Left lung (tissue), 14 donors: Measurements from ENCODE around the gene SEC22C. TPM values are rescaled to one million over a fixed set of nuclear protein-coding genes. Genes with fewer than 3 reads are reported as not detected.

Source experiments
- ATAC-seq: fragments of 200-7000 bp; cut with Tn5 transposase; one replicate; pipeline ENCODE4 v1.9.1; 2020; ENCODE audit warnings: moderate library complexity
- DNase-seq, 4 donors: peaks; one replicate each; pipeline ENCODE4 v3.0.0-alpha.2; 2013 to 2020
- H3K27ac ChIP-seq, 2 donors: fragments of 200-600 bp; sonication (generic) in 1 of 2; one replicate each; pipeline versions ENCODE4 v1.5.0 to v1.8.0; 2020 to 2021
- H3K27me3 ChIP-seq, 2 donors: fragments of 200-600 bp; sonication (generic) in 1 of 2; one replicate each; pipeline versions ENCODE4 v1.5.0 to v1.8.0; 2020 to 2021
- H3K36me3 ChIP-seq, 2 donors: fragments of 200-600 bp; sonication (generic) in 1 of 2; one replicate each; pipeline versions ENCODE4 v1.5.0 to v1.8.0; 2020 to 2021
- H3K4me1 ChIP-seq, 2 donors: fragments of 200-600 bp; one replicate each; pipeline ENCODE4 v1.8.0; 2021
- H3K4me3 ChIP-seq, 2 donors: fragments of 200-600 bp; sonication (generic) in 1 of 2; one replicate each; pipeline versions ENCODE4 v1.5.0 to v1.8.0; 2020 to 2021; ENCODE audit warnings: mild to moderate bottlenecking in 1 of 2
- H3K9me3 ChIP-seq, 2 donors: fragments of 200-600 bp; sonication (generic) in 1 of 2; one replicate each; pipeline versions ENCODE4 v1.5.0 to v1.8.0; 2020 to 2021
- intact Hi-C, 2 donors: fragments of 100-400 bp; cut with DNase I; formaldehyde crosslinking; loops; one replicate each; pipeline versions ENCODE4 v1.11.2 to v1.14.2; 2022
- long read RNA-seq, 12 donors: library from polyadenylated mRNA in 2 of 12; unstranded in 2 of 12; transcript quantifications; one replicate each; pipeline ENCODE4 v2.0.0 and lab custom pipeline, GENCODE V29; 2019 to 2026
- polyA plus RNA-seq, 6 donors: library from polyadenylated mRNA; unstranded; fragments of 120-200 nt; gene quantifications; one replicate each; pipeline ENCODE4 v1.2.1, GENCODE V29; 2013; ENCODE audit not compliant: insufficient read length in 6 of 6
- total RNA-seq, 2 donors: library from RNA; stranded (reverse); fragmentation: NEBNext Ultra II Directional; extraction: Animal tissue kit (Norgen Biotek cat#: 25700); gene quantifications; one replicate each; pipeline ENCODE4 v1.2.1, GENCODE V29; 2021
- TF ChIP-seq, protein P1 (sequence below), 2 donors: fragments of 200-600 bp; sonication (generic) in 1 of 2; IDR thresholded peaks; one replicate each; pipeline versions ENCODE4 v1.5.0 to v1.8.0; 2021; ENCODE audit warnings: antibody characterized with exemption in 2 of 2
- donor health status: DM: no; HTN: yes; CAD: no.
- donor health status: DM: no; HTN: no; CAD: no.

SEC22C gene, protein sequence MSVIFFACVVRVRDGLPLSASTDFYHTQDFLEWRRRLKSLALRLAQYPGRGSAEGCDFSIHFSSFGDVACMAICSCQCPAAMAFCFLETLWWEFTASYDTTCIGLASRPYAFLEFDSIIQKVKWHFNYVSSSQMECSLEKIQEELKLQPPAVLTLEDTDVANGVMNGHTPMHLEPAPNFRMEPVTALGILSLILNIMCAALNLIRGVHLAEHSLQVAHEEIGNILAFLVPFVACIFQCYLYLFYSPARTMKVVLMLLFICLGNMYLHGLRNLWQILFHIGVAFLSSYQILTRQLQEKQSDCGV
- total RNA-seq (10 to 100 TPM; 48.9 to 55.2 TPM), polyA plus RNA-seq (10 to 100 TPM; 40.9 to 50.6 (median 43.9) TPM)
- long read RNA-seq, donor 1, full-length matches to known transcripts: 12 of 399 reads
- long read RNA-seq, donor 1, partial matches to known transcripts: 379 of 399 reads
- long read RNA-seq, donor 1, other reads (novel, unspliced or antisense): 8 of 399 reads
- long read RNA-seq, donor 2, transcript SEC22C-202 (7 exons, 1,608 nt): major isoform, 5 of 162 reads
- long read RNA-seq, donor 2, partial matches to known transcripts: 154 of 162 reads
- long read RNA-seq, donor 2, other reads (novel, unspliced or antisense): 0 of 162 reads
- long read RNA-seq, donor 3, partial matches to known transcripts: 86 of 92 reads
- long read RNA-seq, donor 3, other reads (novel, unspliced or antisense): 0 of 92 reads
- long read RNA-seq, donor 4, transcript SEC22C-202 (7 exons, 1,608 nt): major isoform, 15 of 27 reads
- long read RNA-seq, donor 4, partial matches to known transcripts: 1 of 27 reads
- long read RNA-seq, donor 4, other reads (novel, unspliced or antisense): 8 of 27 reads
- long read RNA-seq, donor 5, transcript SEC22C-202 (7 exons, 1,608 nt): major isoform, 5 of 111 reads
- long read RNA-seq, donor 5, partial matches to known transcripts: 103 of 111 reads
- long read RNA-seq, donor 5, other reads (novel, unspliced or antisense): 0 of 111 reads
- long read RNA-seq, donor 6, transcript SEC22C-202 (7 exons, 1,608 nt): major isoform, 7 of 11 reads
- long read RNA-seq, donor 6, partial matches to known transcripts: 0 of 11 reads
- long read RNA-seq, donor 6, other reads (novel, unspliced or antisense): 0 of 11 reads
- long read RNA-seq, donor 7, partial matches to known transcripts: 0 of 5 reads
- long read RNA-seq, donor 7, other reads (novel, unspliced or antisense): 0 of 5 reads
- long read RNA-seq, donor 8, transcript SEC22C-202 (7 exons, 1,608 nt): major isoform, 6 of 6 reads
- long read RNA-seq, donor 8, partial matches to known transcripts: 0 of 6 reads
- long read RNA-seq, donor 8, other reads (novel, unspliced or antisense): 0 of 6 reads
- long read RNA-seq, donor 9: 0 reads
- long read RNA-seq, donor 10, transcript SEC22C-202 (7 exons, 1,608 nt): major isoform, 9 of 15 reads
- long read RNA-seq, donor 10, partial matches to known transcripts: 0 of 15 reads
- long read RNA-seq, donor 10, other reads (novel, unspliced or antisense): 3 of 15 reads
- long read RNA-seq, donor 11, transcript SEC22C-202 (7 exons, 1,608 nt): major isoform, 5 of 169 reads
- long read RNA-seq, donor 11, partial matches to known transcripts: 160 of 169 reads
- long read RNA-seq, donor 11, other reads (novel, unspliced or antisense): 0 of 169 reads
- long read RNA-seq, donor 12, partial matches to known transcripts: 0 of 5 reads
- long read RNA-seq, donor 12, other reads (novel, unspliced or antisense): 0 of 5 reads

DNA sequence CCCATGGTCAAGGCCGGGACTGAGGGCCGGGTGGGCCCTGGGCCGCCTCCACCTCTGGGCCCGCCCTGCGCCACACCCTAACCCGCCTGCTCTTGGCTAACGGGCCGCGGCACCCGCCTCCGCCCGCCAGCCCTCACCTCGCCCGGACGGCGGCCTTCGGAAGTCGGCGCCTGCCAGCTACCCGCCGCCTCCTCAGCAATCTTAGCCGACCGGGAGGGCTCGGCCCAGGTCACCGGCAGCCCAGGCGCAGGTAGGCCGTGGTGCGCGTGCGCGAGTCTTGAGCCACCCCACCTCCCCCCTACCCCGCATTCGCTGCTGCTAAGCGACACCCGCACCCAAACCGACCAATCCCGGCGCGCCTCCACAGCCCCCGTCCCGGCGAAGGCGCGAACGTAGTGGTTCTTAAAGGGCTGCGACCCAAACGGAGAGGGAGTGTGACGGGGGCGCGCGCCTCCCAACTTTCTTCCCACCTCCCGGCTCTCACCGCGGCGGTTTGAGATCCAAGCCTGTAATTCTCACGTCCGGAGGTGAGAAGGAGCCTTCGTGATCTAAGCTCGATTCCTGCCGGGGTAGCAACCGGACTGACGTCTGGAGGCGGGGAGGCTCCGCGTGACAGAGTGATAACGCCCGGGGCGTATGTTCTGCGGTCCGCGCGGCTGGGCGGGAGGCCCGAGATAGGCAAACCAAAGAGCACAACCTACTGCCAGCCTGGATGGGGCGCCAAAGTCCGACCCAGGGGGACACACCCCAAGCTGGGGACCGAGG lies at the start of gene SEC22C:
TSS of gene SEC22C (minus strand) at position 259 of the 765 bp plus-strand sequence. CDS start 12,921 bp downstream, outside the sequence.
- peaks cover 0 to 29% of the 10 kb centered on the region in 2 donors for H3K4me1 ChIP-seq
- TF ChIP-seq, protein P1, sequence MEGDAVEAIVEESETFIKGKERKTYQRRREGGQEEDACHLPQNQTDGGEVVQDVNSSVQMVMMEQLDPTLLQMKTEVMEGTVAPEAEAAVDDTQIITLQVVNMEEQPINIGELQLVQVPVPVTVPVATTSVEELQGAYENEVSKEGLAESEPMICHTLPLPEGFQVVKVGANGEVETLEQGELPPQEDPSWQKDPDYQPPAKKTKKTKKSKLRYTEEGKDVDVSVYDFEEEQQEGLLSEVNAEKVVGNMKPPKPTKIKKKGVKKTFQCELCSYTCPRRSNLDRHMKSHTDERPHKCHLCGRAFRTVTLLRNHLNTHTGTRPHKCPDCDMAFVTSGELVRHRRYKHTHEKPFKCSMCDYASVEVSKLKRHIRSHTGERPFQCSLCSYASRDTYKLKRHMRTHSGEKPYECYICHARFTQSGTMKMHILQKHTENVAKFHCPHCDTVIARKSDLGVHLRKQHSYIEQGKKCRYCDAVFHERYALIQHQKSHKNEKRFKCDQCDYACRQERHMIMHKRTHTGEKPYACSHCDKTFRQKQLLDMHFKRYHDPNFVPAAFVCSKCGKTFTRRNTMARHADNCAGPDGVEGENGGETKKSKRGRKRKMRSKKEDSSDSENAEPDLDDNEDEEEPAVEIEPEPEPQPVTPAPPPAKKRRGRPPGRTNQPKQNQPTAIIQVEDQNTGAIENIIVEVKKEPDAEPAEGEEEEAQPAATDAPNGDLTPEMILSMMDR (IDR thresholded peaks at IDR 0.05): no peak
- H3K9me3 ChIP-seq: no peaks in the 10 kb centered on the region
- H3K4me3 ChIP-seq: peak within 1 kb of the TSS; percentile 83 to 98
- ATAC-seq (peak; percentile 98), DNase-seq (peak; percentile 89 to 98 (median 95))
- H3K27me3 ChIP-seq: no peaks in the 10 kb centered on the region
- H3K27ac ChIP-seq: peak within 1 kb of the TSS; percentile 89 to 90
- peaks cover 0 to 5% of the 10 kb centered on the region in 2 donors for H3K36me3 ChIP-seq
- intact Hi-C loops: no loop called here

GRCh38 chr3:42613462-42613861 lies 31.7 kb upstream of the SEC22C start:
- TF ChIP-seq, protein P1 (IDR thresholded peaks at IDR 0.05): peak; percentile 33 to 50
- no peak overlapping the region for H3K4me3 ChIP-seq
- peaks cover 0 to 18% of the 10 kb centered on the region in 2 donors for H3K36me3 ChIP-seq
- intact Hi-C loops: no loop called here
- ATAC-seq (no peak), DNase-seq (no peak)
- no peaks in the 10 kb centered on the region for H3K27me3 ChIP-seq
- no peaks in the 10 kb centered on the region for H3K9me3 ChIP-seq
- no peak overlapping the region for H3K27ac ChIP-seq
- H3K4me1 ChIP-seq: peaks cover 3 to 37% of the 10 kb centered on the region in 2 donors

DNA sequence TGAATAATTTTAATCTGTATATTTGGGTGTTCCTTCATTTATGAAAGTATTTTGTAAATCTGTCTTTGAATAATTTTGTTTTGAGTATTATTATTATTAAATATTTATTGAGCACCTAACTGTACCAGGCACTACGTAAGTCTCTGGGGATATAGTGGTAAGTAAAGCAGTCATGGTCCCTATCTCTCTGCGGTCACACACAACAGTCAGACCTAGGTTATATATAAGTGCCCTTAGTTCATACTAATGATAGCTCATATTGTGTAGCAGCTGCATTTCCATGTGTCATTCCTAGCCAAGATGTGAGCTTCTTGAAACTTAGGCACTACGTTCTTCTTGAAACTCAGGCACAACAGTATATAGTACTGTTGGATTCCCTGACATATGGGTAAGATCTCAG lies 31.2 kb upstream of the SEC22C start:
- no peaks in the 10 kb centered on the region for H3K9me3 ChIP-seq
- TF ChIP-seq, protein P1 (IDR thresholded peaks at IDR 0.05): no peak
- ATAC-seq (no peak), DNase-seq (no peak)
- H3K4me1 ChIP-seq: peaks cover 3 to 37% of the 10 kb centered on the region in 2 donors
- H3K36me3 ChIP-seq: peaks cover 0 to 18% of the 10 kb centered on the region in 2 donors
- no peak overlapping the region for H3K4me3 ChIP-seq
- H3K27me3 ChIP-seq: no peaks in the 10 kb centered on the region
- no peak overlapping the region for H3K27ac ChIP-seq
- intact Hi-C loops: no loop called here

GRCh38 chr3:42612217-42612616 lies 30.4 kb upstream of the SEC22C start:
- Histone ChIP-seq H3K4me1 (peaks cover 3 to 37% of the 10 kb centered on the region in 2 donors), H3K9me3 (no peaks in the 10 kb centered on the region), H3K4me3 (no peak overlapping the region), H3K36me3 (peaks cover 0 to 16% of the 10 kb centered on the region in 2 donors), H3K27me3 (no peaks in the 10 kb centered on the region), H3K27ac (no peak overlapping the region)
- no peak for ATAC-seq
- intact Hi-C loops: no loop called here
- TF ChIP-seq, protein P1 (IDR thresholded peaks at IDR 0.05): no peak
- no peak for DNase-seq
